ENCODE results near the gene CFAP97D2. TPM values are rescaled to one million over a fixed set of nuclear protein-coding genes. Genes with fewer than 3 reads are reported as not detected.

Gene CFAP97D2
- total RNA-seq, 4 donors from 2014 or later = not detected

DNA sequence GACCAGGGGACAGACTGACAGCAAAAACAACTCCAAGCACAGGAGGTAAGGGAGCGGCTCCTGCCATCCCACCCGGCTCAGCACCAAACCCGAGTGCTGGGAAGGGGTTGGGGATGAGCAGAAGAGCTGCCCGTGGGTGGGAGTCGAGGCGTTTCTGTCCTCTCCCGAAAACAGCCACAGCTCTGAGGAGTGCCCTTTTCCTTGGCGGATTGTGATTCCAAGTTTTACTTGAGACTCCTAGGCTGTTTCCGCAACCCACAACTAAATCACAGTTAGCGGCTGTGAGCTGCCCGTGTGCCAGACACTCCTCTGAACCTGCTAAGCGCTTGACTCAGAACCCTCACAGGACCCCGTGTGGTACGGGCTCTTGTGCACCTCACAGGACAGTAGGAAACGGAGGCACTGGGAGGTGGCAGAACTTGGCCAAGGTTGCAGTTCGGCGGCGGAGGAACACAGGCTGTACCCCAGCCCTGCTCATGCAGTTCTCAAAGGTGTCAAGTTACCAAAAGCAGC is 21.4 kb downstream of the CFAP97D2 start:
- Histone ChIP-seq H3K4me3 (peak overlapping the region in 2 of 4 donors; percentile 7 to 35), H3K27ac (replicated peaks in 1 of 4) (no peak overlapping the region), H3K9me3 (no peaks in the 10 kb centered on the region), H3K4me1 (peaks cover 0 to 9% (median 0%) of the 10 kb centered on the region in 4 donors), H3K36me3 (no peaks in the 10 kb centered on the region), H3K27me3 (peaks cover 0 to 29% (median 3%) of the 10 kb centered on the region in 4 donors)
- no peak for TF ChIP-seq POLR2AphosphoS5 (IDR thresholded peaks at IDR 0.05)
- WGBS = 89% methylated on average over 14 of the region's 18 CpGs
- DNase-seq (ENCODE audit: extremely low spot score) = no peak
- intact Hi-C loops (cut with DNase I) = no loop called here

DNA sequence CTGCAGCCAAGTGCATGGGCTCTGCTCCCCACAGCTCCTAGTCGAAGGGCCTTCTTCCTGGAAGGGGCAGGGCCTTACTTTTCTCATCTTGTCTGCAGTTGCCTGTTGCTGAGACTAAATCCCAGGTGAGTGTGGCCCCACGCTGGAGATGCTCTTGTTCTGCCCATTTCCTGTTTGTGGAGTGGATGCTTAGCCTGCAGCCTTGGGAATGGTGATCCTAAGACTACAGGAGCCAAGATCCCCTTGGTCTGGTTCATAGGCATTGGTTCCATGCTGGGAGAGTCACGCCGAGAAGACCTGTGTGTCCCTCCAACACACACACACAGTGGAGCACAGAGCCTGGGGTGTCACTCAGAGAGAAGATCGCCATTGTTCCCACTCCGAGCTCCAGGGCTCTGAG is 23.5 kb downstream of the CFAP97D2 start:
- Histone ChIP-seq H3K27ac (replicated peaks in 1 of 4) (no peak overlapping the region), H3K4me3 (no peak overlapping the region), H3K9me3 (no peaks in the 10 kb centered on the region), H3K36me3 (no peaks in the 10 kb centered on the region), H3K27me3 (peaks cover 0 to 29% (median 3%) of the 10 kb centered on the region in 4 donors), H3K4me1 (peaks cover 0 to 9% (median 0%) of the 10 kb centered on the region in 4 donors)
- no peak for DNase-seq (ENCODE audit: extremely low spot score)
- TF ChIP-seq, protein P1, sequence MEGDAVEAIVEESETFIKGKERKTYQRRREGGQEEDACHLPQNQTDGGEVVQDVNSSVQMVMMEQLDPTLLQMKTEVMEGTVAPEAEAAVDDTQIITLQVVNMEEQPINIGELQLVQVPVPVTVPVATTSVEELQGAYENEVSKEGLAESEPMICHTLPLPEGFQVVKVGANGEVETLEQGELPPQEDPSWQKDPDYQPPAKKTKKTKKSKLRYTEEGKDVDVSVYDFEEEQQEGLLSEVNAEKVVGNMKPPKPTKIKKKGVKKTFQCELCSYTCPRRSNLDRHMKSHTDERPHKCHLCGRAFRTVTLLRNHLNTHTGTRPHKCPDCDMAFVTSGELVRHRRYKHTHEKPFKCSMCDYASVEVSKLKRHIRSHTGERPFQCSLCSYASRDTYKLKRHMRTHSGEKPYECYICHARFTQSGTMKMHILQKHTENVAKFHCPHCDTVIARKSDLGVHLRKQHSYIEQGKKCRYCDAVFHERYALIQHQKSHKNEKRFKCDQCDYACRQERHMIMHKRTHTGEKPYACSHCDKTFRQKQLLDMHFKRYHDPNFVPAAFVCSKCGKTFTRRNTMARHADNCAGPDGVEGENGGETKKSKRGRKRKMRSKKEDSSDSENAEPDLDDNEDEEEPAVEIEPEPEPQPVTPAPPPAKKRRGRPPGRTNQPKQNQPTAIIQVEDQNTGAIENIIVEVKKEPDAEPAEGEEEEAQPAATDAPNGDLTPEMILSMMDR (IDR thresholded peaks at IDR 0.05) = no peak
- TF ChIP-seq POLR2AphosphoS5 (IDR thresholded peaks at IDR 0.05) (no peak), EP300 (IDR thresholded peaks at IDR 0.05) (no peak), POLR2A (IDR thresholded peaks at IDR 0.05; ENCODE audit: low read depth) (no peak)
- WGBS = 86% methylated on average over 6 of the region's 6 CpGs
- intact Hi-C loops (cut with DNase I) = no loop called here

DNA sequence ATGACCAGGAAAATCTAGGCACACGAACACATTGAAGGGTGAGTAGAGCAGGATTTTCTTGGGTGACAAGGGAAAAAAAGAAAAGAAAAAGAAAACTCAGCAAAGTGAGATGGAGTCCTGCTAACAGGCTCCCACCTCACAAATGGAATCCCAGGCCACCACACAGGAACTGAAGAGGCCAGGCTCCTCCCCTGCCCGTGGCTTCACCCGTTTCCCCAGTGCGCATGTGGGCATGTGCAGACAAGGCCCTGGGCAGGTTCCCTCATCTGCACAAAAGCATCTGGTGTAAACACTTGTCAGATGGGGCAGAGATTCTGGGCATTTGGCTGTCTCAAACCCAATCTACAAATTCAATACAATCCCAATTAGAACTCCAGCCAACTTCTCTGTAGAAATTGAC is 24.5 kb downstream of the CFAP97D2 start:
- intact Hi-C loops (cut with DNase I) = no loop called here
- H3K4me1 ChIP-seq = peaks cover 0 to 9% (median 0%) of the 10 kb centered on the region in 4 donors
- no peak overlapping the region for H3K4me3 ChIP-seq
- DNase-seq (ENCODE audit: extremely low spot score) = no peak
- no peak overlapping the region for H3K27ac ChIP-seq (replicated peaks in 1 of 4)
- 81% methylated on average over 4 of the region's 4 CpGs for WGBS
- no peaks in the 10 kb centered on the region for H3K9me3 ChIP-seq
- no peaks in the 10 kb centered on the region for H3K36me3 ChIP-seq
- H3K27me3 ChIP-seq = peaks cover 0 to 22% (median 3%) of the 10 kb centered on the region in 4 donors
- no peak for TF ChIP-seq EP300 (IDR thresholded peaks at IDR 0.05)
- TF ChIP-seq POLR2A (IDR thresholded peaks at IDR 0.05; ENCODE audit: low read depth) = no peak
- TF ChIP-seq, protein P1 (IDR thresholded peaks at IDR 0.05) = no peak
- TF ChIP-seq POLR2AphosphoS5 (IDR thresholded peaks at IDR 0.05) = no peak

- intact Hi-C loops (cut with DNase I) = no loop called here
- WGBS = 84% methylated on average over 4 of the region's 4 CpGs
Measured at GRCh38 chr13:114204894-114205293, 25.8 kb downstream of the CFAP97D2 start.

GRCh38 chr13:114208134-114208533 is 29.1 kb downstream of the CFAP97D2 start:
- intact Hi-C loops (cut with DNase I) = no loop called here
- H3K36me3 ChIP-seq = no peaks in the 10 kb centered on the region
- no peaks in the 10 kb centered on the region for H3K4me1 ChIP-seq
- 71% methylated on average over 6 of the region's 6 CpGs for WGBS
- TF ChIP-seq POLR2AphosphoS5 (IDR thresholded peaks at IDR 0.05) (no peak), EP300 (IDR thresholded peaks at IDR 0.05) (no peak)
- no peak for DNase-seq (ENCODE audit: extremely low spot score)
- peaks cover 0 to 21% (median 2%) of the 10 kb centered on the region in 4 donors for H3K27me3 ChIP-seq
- H3K9me3 ChIP-seq = no peaks in the 10 kb centered on the region
- no peak overlapping the region for H3K27ac ChIP-seq (replicated peaks in 1 of 4)
- no peak overlapping the region for H3K4me3 ChIP-seq

More at GRCh38 chr13:114204894-114205293, 25.8 kb downstream of the CFAP97D2 start:
- no peak overlapping the region for H3K4me3 ChIP-seq
- TF ChIP-seq POLR2AphosphoS5 (IDR thresholded peaks at IDR 0.05) (no peak), EP300 (IDR thresholded peaks at IDR 0.05) (no peak), POLR2A (IDR thresholded peaks at IDR 0.05; ENCODE audit: low read depth) (no peak)
- TF ChIP-seq, protein P1 (IDR thresholded peaks at IDR 0.05) = no peak
- H3K36me3 ChIP-seq = no peaks in the 10 kb centered on the region
- no peaks in the 10 kb centered on the region for H3K9me3 ChIP-seq
- no peak overlapping the region for H3K27ac ChIP-seq (replicated peaks in 1 of 4)
- peaks cover 0 to 17% (median 3%) of the 10 kb centered on the region in 4 donors for H3K27me3 ChIP-seq
- DNase-seq (ENCODE audit: extremely low spot score) = no peak
- H3K4me1 ChIP-seq = peaks cover 0 to 7% (median 0%) of the 10 kb centered on the region in 4 donors
